WTC11 (cell line): Measurements from ENCODE around the gene NUP58.

Experiments used
- MYBL2 ChIP-seq: sonication (generic); formaldehyde crosslinking; IDR thresholded peaks from 2 replicates; pipeline ENCODE4 v1.8.1; 2023; ENCODE audit warnings: mild to moderate bottlenecking, moderate library complexity, missing genetic modification reagents
- ZNF232 ChIP-seq: sonication (generic); formaldehyde crosslinking; IDR thresholded peaks from 2 replicates; pipeline ENCODE4 v1.8.0; 2022; ENCODE audit warnings: mild to moderate bottlenecking, missing genetic modification reagents
- TF ChIP-seq, protein P1 (sequence below): fragments of 200-600 bp; IDR thresholded peaks from 2 replicates; pipeline ENCODE4 v1.8.0; 2022; ENCODE audit warnings: antibody characterized with exemption
- TF ChIP-seq, protein P2 (sequence below): sonication (generic); formaldehyde crosslinking; IDR thresholded peaks from 2 replicates; pipeline ENCODE4 v1.8.1; 2022; ENCODE audit warnings: low read depth, missing genetic modification reagents, borderline replicate concordance
- TF ChIP-seq, protein P3 (sequence below): sonication (generic); formaldehyde crosslinking; IDR thresholded peaks from 2 replicates; pipeline ENCODE4 v1.8.0; 2022; ENCODE audit warnings: mild to moderate bottlenecking, missing genetic modification reagents
- TF ChIP-seq, protein P4 (sequence below): sonication (generic); formaldehyde crosslinking; IDR thresholded peaks from 2 replicates; pipeline ENCODE4 v1.8.1; 2023; ENCODE audit warnings: mild to moderate bottlenecking, missing genetic modification reagents

DNA sequence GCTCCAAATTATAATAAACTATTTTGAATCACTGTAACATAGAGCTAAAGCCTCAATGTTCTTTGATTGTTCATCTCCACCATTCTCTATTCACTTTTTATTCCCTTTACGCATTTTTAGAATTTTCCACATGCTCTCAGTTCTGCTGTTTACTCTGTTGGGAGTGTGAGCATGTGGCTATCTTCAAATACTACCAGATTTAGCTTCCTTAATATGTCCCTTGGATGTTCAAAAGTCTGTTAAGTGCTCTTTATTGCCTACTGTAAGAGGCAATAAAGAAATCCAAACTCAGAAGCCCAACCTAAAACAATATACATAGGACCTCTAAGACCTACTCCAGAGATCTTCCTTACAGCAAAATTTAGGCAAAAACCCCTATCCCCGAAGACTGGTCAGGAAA lies 48.7 kb upstream of the NUP58 start:
- TF ChIP-seq, protein P1, sequence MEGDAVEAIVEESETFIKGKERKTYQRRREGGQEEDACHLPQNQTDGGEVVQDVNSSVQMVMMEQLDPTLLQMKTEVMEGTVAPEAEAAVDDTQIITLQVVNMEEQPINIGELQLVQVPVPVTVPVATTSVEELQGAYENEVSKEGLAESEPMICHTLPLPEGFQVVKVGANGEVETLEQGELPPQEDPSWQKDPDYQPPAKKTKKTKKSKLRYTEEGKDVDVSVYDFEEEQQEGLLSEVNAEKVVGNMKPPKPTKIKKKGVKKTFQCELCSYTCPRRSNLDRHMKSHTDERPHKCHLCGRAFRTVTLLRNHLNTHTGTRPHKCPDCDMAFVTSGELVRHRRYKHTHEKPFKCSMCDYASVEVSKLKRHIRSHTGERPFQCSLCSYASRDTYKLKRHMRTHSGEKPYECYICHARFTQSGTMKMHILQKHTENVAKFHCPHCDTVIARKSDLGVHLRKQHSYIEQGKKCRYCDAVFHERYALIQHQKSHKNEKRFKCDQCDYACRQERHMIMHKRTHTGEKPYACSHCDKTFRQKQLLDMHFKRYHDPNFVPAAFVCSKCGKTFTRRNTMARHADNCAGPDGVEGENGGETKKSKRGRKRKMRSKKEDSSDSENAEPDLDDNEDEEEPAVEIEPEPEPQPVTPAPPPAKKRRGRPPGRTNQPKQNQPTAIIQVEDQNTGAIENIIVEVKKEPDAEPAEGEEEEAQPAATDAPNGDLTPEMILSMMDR, result no peak
- TF ChIP-seq MYBL2, result no peak
- TF ChIP-seq, protein P2, sequence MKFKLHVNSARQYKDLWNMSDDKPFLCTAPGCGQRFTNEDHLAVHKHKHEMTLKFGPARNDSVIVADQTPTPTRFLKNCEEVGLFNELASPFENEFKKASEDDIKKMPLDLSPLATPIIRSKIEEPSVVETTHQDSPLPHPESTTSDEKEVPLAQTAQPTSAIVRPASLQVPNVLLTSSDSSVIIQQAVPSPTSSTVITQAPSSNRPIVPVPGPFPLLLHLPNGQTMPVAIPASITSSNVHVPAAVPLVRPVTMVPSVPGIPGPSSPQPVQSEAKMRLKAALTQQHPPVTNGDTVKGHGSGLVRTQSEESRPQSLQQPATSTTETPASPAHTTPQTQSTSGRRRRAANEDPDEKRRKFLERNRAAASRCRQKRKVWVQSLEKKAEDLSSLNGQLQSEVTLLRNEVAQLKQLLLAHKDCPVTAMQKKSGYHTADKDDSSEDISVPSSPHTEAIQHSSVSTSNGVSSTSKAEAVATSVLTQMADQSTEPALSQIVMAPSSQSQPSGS (CRISPR knock-in tag), result no peak
- TF ChIP-seq, protein P3, sequence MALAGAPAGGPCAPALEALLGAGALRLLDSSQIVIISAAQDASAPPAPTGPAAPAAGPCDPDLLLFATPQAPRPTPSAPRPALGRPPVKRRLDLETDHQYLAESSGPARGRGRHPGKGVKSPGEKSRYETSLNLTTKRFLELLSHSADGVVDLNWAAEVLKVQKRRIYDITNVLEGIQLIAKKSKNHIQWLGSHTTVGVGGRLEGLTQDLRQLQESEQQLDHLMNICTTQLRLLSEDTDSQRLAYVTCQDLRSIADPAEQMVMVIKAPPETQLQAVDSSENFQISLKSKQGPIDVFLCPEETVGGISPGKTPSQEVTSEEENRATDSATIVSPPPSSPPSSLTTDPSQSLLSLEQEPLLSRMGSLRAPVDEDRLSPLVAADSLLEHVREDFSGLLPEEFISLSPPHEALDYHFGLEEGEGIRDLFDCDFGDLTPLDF (CRISPR knock-in tag), result no peak
- TF ChIP-seq ZNF232 (CRISPR knock-in tag), result no peak
- TF ChIP-seq, protein P4, sequence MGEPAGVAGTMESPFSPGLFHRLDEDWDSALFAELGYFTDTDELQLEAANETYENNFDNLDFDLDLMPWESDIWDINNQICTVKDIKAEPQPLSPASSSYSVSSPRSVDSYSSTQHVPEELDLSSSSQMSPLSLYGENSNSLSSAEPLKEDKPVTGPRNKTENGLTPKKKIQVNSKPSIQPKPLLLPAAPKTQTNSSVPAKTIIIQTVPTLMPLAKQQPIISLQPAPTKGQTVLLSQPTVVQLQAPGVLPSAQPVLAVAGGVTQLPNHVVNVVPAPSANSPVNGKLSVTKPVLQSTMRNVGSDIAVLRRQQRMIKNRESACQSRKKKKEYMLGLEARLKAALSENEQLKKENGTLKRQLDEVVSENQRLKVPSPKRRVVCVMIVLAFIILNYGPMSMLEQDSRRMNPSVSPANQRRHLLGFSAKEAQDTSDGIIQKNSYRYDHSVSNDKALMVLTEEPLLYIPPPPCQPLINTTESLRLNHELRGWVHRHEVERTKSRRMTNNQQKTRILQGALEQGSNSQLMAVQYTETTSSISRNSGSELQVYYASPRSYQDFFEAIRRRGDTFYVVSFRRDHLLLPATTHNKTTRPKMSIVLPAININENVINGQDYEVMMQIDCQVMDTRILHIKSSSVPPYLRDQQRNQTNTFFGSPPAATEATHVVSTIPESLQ, result no peak
